ENCODE measurements around the gene TTC28. TPM values are rescaled to one million over a fixed set of nuclear protein-coding genes. Genes with fewer than 3 reads are reported as not detected.
"Not testable (repeated sequence)": the region's sequence is repeated elsewhere in the genome, so short reads cannot be mapped to it uniquely, and the experiment has no call there.

The TTC28 gene
- total RNA-seq: 10 to 100 TPM; 10.3 to 18.6 (median 12.4) TPM
- polyA plus RNA-seq: 1 to 10 TPM; 2.2 to 6.8 TPM

DNA sequence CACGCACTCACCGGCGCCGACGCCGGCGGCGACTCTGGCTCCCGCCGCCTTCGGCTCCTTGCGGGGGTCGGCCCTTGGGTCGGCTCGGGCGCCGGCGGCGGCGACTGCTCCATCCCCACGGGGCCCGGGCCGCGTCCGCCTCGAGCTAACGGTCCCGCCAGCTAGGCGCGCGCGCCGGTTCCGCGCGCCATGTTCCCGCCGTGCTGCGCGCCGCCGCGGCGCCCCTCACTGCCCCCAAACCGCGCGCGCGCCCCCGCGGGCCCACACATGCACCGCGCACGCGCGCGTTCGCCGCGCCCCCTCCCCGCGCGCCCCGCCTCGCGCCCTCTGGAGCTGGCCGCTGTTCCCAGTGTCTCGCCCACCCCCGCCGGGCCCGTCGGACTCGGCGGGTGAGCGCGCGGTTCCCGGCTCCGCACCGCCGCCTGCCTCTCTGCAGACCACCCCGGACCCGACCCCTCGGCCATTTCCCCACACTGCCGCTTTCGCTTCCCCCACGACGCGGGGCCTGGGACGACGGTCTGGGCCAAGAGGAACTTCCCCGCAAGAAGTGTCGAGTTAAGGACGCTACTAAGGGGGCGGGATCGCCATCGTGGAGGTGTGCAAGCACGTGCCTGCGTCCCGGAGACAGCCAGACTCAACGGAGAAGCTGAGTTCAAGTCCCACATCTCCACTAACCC lies at the start of gene TTC28:
Gene TTC28 (minus strand): TSS at position 230 of the 677 bp plus-strand sequence. CDS start 117 bp downstream, at position 113.
- DNase-seq: peak; percentile 71 to 91 (median 78)
- H3K4me3 ChIP-seq: peak within 1 kb of the TSS; percentile 65 to 82 (median 72)
- H3K9me3 ChIP-seq; H3K27me3 ChIP-seq; H3K27ac ChIP-seq; H3K36me3 ChIP-seq; FAIRE-seq; intact Hi-C loops (cut with DNase I); H3K4me1 ChIP-seq: not testable (repeated sequence)
- ATAC-seq: peak in 2 of 4 donors; percentile 71 to 75
- WGBS, 2 donors: 3 to 6% methylated on average over 66 to 101 of the region's 101 CpGs

- WGBS, 2 donors: 93 to 94% methylated on average over 10 of the region's 10 CpGs
- H3K27me3 ChIP-seq: no peaks in the 10 kb centered on the region
- no peaks in the 10 kb centered on the region for H3K36me3 ChIP-seq
- H3K9me3 ChIP-seq: no peaks in the 10 kb centered on the region
- DNase-seq (no peak), FAIRE-seq (no peak), ATAC-seq (no peak)
- intact Hi-C loops (cut with DNase I): no loop called here
- H3K4me1 ChIP-seq: no peaks in the 10 kb centered on the region
- H3K4me3 ChIP-seq: no peak overlapping the region
- TF ChIP-seq, protein P1, sequence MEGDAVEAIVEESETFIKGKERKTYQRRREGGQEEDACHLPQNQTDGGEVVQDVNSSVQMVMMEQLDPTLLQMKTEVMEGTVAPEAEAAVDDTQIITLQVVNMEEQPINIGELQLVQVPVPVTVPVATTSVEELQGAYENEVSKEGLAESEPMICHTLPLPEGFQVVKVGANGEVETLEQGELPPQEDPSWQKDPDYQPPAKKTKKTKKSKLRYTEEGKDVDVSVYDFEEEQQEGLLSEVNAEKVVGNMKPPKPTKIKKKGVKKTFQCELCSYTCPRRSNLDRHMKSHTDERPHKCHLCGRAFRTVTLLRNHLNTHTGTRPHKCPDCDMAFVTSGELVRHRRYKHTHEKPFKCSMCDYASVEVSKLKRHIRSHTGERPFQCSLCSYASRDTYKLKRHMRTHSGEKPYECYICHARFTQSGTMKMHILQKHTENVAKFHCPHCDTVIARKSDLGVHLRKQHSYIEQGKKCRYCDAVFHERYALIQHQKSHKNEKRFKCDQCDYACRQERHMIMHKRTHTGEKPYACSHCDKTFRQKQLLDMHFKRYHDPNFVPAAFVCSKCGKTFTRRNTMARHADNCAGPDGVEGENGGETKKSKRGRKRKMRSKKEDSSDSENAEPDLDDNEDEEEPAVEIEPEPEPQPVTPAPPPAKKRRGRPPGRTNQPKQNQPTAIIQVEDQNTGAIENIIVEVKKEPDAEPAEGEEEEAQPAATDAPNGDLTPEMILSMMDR (IDR thresholded peaks at IDR 0.05): no peak
- H3K27ac ChIP-seq: no peak overlapping the region
These were observed 49.1 kb upstream of the TTC28 start for GRCh38 chr22:28728621-28729313.

- no peak for ATAC-seq
- TF ChIP-seq, protein P1 (IDR thresholded peaks at IDR 0.05): no peak
These were observed 48.4 kb upstream of the TTC28 start for GRCh38 chr22:28728002-28728401.

DNA sequence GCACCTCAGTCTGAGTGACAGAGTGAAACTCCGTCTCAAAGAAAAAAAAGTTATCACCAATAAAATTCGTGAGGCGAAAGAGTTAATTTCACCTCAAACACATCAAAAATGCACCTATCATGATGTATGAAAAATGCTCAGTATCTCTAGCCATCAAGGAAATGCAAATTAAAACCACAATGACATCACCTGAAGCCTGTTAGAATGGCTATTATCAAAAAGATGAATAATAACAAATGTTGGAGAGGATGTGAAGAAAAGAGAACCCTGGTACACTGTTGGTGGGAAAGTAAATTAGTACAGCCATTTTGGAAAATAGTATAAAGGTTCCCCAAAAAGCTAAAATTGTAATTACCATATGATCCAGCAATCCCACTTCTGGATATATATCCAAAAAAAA lies 38.4 kb upstream of the TTC28 start:
- FAIRE-seq (no peak), DNase-seq (no peak), ATAC-seq (no peak)
- no peaks in the 10 kb centered on the region for H3K4me1 ChIP-seq
- WGBS, 2 donors: 89 to 91% methylated on average over 3 of the region's 3 CpGs
- no peak overlapping the region for H3K27ac ChIP-seq
- H3K27me3 ChIP-seq: no peaks in the 10 kb centered on the region
- no peaks in the 10 kb centered on the region for H3K36me3 ChIP-seq
- no peak overlapping the region for H3K4me3 ChIP-seq
- TF ChIP-seq, protein P1 (IDR thresholded peaks at IDR 0.05): no peak
- intact Hi-C loops (cut with DNase I): no loop called here
- no peaks in the 10 kb centered on the region for H3K9me3 ChIP-seq

More at GRCh38 chr22:28728002-28728401, 48.4 kb upstream of the TTC28 start:
- Histone ChIP-seq H3K36me3 (no peaks in the 10 kb centered on the region), H3K27ac (no peak overlapping the region), H3K9me3 (no peaks in the 10 kb centered on the region), H3K4me1 (no peaks in the 10 kb centered on the region), H3K4me3 (no peak overlapping the region), H3K27me3 (no peaks in the 10 kb centered on the region)
- DNase-seq: no peak
- FAIRE-seq: no peak
- 85 to 97% methylated on average over 1 of the region's 1 CpG for WGBS, 2 donors
- intact Hi-C loops (cut with DNase I): no loop called here

DNA sequence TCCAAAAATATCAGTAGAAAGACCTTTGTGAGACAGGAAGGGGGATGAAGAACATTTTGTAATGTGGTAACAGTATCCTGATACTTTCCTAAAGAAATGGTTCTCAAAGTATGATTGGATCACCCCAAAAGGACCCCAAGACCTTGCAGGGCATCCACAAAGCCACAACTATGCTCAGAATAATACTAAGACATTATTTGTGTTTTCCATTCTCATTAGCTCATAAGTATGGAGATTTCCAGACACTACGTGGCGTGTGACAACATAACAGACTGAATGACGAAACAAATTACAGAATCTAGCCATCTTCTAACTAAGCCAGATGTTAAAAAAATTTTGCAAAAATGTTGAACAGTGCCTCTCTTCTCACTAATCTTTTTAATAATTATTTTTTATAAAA lies 37.0 kb upstream of the TTC28 start:
- intact Hi-C loops (cut with DNase I): no loop called here
- Histone ChIP-seq H3K4me3 (no peak overlapping the region), H3K27ac (no peak overlapping the region), H3K36me3 (no peaks in the 10 kb centered on the region), H3K4me1 (no peaks in the 10 kb centered on the region), H3K27me3 (no peaks in the 10 kb centered on the region), H3K9me3 (no peaks in the 10 kb centered on the region)
- FAIRE-seq (no peak), DNase-seq (no peak), ATAC-seq (no peak)
- 95 to 99% methylated on average over 3 of the region's 3 CpGs for WGBS, 2 donors
- TF ChIP-seq, protein P1 (IDR thresholded peaks at IDR 0.05): no peak
